GM21447 (cell line): ENCODE data around the gene TFCP2L1.

Experiments
- ATAC-seq: cut with Tn5 transposase; IDR thresholded peaks from one replicate; pipeline ENCODE4 v1.9.1; 2021; ENCODE audit not compliant: unreplicated experiment

The TFCP2L1 gene

GRCh38 chr2:121297217-121297830 lies 12.3 kb upstream of the TFCP2L1 start:
- ATAC-seq: no peak

- ATAC-seq: no peak
These were observed 11.1 kb upstream of the TFCP2L1 start for GRCh38 chr2:121295911-121296650.

- no peak for ATAC-seq
These were observed 10.2 kb upstream of the TFCP2L1 start for GRCh38 chr2:121294881-121295840.

- no peak for ATAC-seq
These were observed 8.7 kb upstream of the TFCP2L1 start for GRCh38 chr2:121293450-121294325.

GRCh38 chr2:121291251-121291580 lies 6.2 kb upstream of the TFCP2L1 start:
- ATAC-seq: no peak

GRCh38 chr2:121289271-121289670 lies 4.3 kb upstream of the TFCP2L1 start:
- no peak for ATAC-seq

GRCh38 chr2:121288454-121289231 lies 3.6 kb upstream of the TFCP2L1 start:
- ATAC-seq: no peak

GRCh38 chr2:121287956-121288355 lies 3.0 kb upstream of the TFCP2L1 start:
- no peak for ATAC-seq

GRCh38 chr2:121287146-121287798 lies 2.3 kb upstream of the TFCP2L1 start:
- ATAC-seq: no peak

GRCh38 chr2:121286506-121286905 lies 1.5 kb upstream of the TFCP2L1 start:
- ATAC-seq: no peak

- ATAC-seq: no peak
These were observed 924 bp upstream of the TFCP2L1 start for GRCh38 chr2:121285926-121286325.

- ATAC-seq: no peak
These were observed 1.1 kb downstream of the TFCP2L1 start for GRCh38 chr2:121283670-121284462.

- ATAC-seq: no peak
These were observed 2.1 kb downstream of the TFCP2L1 start for GRCh38 chr2:121282800-121283385.

- ATAC-seq: no peak
These were observed 3.3 kb downstream of the TFCP2L1 start for GRCh38 chr2:121281694-121282093.

- ATAC-seq: no peak
These were observed 3.9 kb downstream of the TFCP2L1 start for GRCh38 chr2:121281107-121281506.

- no peak for ATAC-seq
These were observed 5.4 kb downstream of the TFCP2L1 start for GRCh38 chr2:121279476-121280220.

- ATAC-seq: no peak
These were observed 8.7 kb downstream of the TFCP2L1 start for GRCh38 chr2:121276341-121276740.

- ATAC-seq: no peak
These were observed 11.9 kb downstream of the TFCP2L1 start for GRCh38 chr2:121273116-121273515.
